Tongue (tissue), 2 donors: ENCODE measurements around the gene KLRC3. TPM values are rescaled to one million over a fixed set of nuclear protein-coding genes. Genes with fewer than 3 reads are reported as not detected.
"Not testable (repeated sequence)": the region's sequence is repeated elsewhere in the genome, so short reads cannot be mapped to it uniquely, and the experiment has no call there.

Experiments
- DNase-seq: peaks from one replicate; pipeline ENCODE4 v3.0.0-alpha.2; 2015
- total RNA-seq: library from RNA; depleted of rRNA; stranded (reverse); fragments of >200 nt; gene quantifications from one replicate; pipeline ENCODE4 v1.2.3, GENCODE V29; 2014

Gene KLRC3
- total RNA-seq, 1 donor from 2014 or later, result 0.41 TPM

GRCh38 chr12:10398168-10398567, 22.2 kb downstream of the KLRC3 start:
- no peak for DNase-seq

DNA sequence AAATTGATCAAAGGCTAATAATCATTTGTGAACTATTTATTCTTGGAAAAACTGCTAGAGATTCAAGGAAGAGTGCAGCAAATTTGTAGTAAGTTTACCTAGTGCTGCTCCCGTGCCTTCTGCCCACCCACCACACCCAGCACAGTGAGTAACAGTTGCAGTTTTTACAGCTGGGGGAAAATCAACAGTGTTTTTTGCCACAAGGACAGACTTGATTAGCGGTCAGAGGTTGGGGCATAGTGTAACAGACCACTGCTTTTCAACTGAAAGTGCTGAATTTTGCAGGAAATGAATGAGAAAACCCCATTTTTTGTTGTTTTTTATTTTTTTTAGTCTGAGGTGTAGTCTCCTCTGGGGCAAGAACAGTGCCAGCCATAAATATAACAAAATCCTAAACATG, 23.1 kb downstream of the KLRC3 start:
- no peak for DNase-seq

DNA sequence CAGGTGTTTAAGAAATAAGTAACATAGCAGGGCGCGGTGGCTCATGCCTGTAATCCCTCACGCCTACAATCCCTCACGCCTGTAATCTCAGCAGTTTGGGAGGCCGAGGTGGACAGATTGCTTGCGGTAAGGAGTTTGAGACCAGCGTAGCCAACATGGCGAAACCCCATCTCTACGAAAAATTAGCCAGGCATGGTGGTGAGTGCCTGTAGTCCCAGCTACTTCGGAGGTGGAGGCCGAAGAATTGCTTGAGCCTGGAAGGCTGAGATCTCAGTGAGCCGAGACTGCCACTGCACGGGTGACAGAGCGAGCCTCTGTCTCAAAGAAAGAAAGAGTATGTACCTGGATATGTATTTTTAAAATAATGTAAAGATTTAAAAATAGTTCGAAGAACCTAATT, 24.2 kb downstream of the KLRC3 start:
- DNase-seq, result not testable (repeated sequence)

GRCh38 chr12:10395390-10395998, 24.9 kb downstream of the KLRC3 start:
- peak; percentile 22 for DNase-seq

- DNase-seq, result not testable (repeated sequence)
Observed at GRCh38 chr12:10394531-10395152, 25.8 kb downstream of the KLRC3 start.

DNA sequence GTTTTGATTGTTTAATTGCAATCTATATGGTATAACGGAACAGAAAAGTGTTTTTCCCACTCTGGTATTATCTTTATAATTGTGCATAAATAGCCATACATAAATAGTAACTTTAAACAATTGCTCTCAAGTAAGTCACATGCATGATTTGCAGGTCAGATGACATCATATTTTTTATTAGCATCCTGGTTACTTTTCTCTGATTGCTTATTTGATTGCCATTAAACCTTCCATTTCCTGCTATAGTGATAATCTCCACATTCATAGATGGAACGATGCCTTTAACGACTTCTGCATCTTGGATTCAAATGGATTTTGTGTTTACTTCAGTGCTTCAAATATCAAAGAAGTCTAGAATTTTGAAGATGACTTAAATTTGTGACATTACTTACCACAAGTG, 27.1 kb downstream of the KLRC3 start:
- no peak for DNase-seq

DNA sequence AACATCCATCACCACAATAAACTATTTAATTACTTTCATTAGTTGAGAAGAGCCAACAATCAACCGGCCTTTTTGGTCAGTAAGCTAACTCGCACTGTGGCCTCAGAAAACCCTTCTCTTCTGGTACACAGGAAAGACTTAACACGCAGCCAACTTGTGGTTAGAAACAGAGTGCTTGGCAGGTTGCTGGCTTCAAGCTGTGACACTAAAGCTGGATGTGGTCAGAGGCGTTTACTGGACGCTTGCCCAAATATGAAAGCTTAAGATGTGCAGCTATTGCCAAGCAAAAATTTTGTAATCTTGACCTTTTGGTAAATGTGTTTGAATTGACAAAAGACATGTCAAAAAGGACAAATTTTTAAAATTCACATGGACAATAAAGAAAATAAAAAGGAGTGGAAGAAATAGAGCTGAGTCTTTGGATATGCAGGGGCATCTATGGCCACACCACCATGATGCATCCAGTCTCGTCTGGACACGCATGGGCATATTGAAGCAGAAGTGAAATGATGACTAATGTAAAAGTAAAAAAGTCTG, 27.9 kb downstream of the KLRC3 start:
- peak; percentile 18 for DNase-seq

DNA sequence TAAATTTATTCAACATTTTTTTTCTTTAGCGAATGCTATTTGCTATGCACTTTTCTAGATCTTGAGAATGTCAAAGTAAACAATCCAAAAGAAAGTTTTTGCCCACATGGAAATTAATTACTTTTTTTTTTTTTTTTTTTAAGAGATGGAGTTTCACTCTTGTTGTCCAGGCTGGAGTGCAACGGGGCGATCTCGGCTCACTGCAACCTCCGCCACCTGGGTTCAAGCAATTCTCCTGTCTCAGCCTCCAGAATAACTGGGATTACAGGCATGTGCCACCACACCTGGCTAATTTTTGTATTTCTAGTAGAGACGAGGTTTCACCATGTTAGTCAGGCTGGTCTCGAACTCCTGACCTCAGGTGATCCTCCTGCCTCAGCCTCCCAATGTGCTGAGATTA, 29.4 kb downstream of the KLRC3 start:
- DNase-seq, result not testable (repeated sequence)

DNA sequence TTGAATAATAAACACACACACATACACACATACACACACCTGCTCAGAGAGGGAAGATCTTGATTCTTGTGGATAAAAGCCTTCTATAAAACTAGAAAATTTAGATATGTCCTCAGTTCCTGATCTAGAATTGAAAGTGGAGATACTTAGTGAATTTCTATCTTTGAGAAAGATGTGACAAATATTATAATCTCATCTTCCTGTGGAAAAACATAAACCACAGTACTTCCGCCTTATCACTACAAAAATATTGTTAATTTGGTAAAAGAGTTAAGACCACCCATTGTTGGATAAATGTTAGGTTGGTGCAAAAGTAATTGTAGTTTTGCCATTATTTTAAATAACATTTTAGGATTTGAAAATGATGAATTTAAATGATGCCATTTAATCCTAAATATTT, 30.5 kb downstream of the KLRC3 start, which contains the start of gene KLRK1:
TSS of gene KLRK1 (minus strand) at position 138 of the 400 bp plus-strand sequence. CDS start 1,231 bp downstream, outside the sequence.
- DNase-seq, result no peak

GRCh38 chr12:10388624-10389413, 31.6 kb downstream of the KLRC3 start:
- DNase-seq, result no peak

DNA sequence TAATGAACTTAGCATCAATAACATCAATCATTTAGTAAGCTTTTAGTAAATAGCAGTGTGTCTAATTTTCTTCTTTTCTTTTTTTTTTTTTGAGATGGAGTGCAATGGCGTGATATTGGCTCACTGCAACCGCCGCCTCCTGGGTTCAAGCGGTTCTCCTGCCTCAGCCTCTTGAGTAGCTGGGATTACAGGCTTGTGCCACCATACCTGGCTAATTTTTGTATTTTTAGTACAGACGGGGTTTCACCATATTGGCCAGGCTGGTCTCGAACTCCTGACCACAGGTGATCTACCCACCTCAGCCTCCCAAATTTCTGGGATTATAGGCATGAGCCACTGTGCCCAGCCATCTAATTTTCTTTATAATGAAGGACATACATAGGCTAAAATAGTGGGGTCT, 32.9 kb downstream of the KLRC3 start:
- not testable (repeated sequence) for DNase-seq

DNA sequence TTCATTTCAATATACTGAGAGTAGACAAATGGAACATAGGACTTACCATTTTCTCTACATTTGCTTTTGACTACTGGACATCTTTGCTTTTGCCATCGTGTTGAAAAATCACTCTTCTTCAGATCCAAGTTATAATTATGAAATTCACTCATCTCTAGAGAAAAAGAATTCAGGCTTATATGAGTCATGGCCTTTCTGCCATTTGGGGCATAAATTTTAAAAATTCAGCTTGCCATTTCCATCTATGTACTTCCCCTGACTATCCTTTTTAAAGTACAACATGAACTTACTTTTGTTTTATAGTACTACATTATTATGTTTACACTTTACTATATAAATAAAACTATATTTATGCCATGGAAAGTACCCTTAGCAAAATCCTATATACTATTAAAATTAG, 33.5 kb downstream of the KLRC3 start:
- DNase-seq, result no peak

- DNase-seq, result no peak
Observed at GRCh38 chr12:10385166-10385613, 35.2 kb downstream of the KLRC3 start.

- DNase-seq, result no peak
Observed at GRCh38 chr12:10384191-10384590, 36.2 kb downstream of the KLRC3 start.

DNA sequence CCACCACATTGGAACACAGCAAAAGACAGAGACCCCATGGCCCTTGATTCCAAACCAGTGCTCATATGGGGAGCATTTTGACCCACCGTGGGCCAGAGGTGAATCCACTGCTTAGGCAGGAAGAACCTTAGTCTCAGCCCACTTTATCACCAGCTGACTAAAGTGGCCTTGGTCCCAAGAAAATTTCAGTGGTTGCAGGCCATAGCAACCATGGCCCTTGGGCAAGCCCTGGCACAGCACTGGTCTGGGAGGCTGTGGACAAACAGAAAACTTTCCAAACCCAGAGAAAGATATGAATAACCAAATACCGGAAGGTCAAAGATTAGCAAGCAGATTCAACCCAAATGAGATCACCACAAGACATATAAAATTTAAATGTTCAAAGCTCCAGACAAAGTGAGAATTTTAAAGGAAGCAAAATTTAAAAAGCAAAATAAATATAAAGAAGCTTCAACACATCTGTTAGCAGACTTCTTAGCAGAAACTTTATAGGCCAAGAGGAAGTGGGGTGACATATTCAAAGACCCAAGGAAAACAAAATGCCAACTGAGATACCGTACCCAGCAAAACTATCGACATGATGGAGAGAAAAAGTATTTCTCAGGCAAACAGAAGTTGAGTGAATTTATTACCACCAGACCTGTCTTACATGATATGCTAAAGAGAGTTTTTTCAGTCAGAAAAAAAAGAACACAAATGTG, 38.3 kb downstream of the KLRC3 start:
- DNase-seq, result no peak

DNA sequence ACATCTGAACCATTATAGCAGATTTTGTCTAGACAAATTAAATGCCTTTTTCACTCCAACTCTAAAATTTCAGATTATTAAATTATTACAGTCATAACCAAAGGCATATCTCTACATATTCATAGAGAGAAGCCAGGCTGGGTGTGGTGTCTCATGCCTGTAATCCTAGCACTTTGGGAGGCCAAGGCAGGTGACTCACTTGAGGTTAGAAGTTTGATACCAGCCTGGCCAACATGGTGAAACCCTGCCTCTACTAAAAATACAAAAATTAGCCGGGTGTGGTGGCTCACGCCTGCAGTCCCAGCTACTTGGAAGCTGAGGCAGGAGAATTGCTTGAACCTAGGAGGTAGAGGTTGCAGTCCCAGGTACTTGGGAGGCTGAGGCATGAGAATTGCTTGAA, 41.7 kb downstream of the KLRC3 start:
- DNase-seq, result not testable (repeated sequence)

GRCh38 chr12:10374624-10375018, 45.8 kb downstream of the KLRC3 start:
- DNase-seq, result no peak

GRCh38 chr12:10372559-10372958, 47.8 kb downstream of the KLRC3 start:
- DNase-seq, result no peak

DNA sequence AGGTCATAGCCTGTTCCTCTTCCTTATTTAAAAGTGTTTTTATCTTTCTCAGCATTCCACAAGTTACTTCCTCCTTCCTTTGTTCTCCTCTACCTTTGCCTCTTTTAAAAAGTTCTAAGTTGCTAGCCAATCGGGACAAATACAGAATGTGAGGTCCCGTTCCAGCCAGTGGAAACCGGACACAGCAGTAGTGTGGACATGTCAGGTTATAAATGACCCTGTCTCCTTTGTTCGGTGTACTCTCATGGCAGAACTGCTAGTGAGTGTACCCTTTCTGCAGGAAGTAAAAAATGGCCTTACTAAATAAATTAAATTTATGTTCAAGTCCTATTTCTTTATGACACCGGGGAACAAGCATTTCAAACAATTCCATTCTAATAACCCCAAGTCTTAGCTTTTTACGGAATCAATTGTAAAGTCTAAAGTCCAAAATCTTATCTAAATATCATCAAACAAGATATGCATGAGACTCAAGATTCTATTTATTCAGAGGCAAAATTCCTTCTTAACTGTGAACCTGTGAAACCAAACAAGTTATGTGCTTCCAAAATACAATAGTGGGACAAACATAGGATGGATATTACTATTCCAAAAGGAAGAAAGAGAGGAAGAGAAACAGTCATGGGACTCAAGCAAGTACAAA, 48.4 kb downstream of the KLRC3 start:
- not testable (repeated sequence) for DNase-seq

DNA sequence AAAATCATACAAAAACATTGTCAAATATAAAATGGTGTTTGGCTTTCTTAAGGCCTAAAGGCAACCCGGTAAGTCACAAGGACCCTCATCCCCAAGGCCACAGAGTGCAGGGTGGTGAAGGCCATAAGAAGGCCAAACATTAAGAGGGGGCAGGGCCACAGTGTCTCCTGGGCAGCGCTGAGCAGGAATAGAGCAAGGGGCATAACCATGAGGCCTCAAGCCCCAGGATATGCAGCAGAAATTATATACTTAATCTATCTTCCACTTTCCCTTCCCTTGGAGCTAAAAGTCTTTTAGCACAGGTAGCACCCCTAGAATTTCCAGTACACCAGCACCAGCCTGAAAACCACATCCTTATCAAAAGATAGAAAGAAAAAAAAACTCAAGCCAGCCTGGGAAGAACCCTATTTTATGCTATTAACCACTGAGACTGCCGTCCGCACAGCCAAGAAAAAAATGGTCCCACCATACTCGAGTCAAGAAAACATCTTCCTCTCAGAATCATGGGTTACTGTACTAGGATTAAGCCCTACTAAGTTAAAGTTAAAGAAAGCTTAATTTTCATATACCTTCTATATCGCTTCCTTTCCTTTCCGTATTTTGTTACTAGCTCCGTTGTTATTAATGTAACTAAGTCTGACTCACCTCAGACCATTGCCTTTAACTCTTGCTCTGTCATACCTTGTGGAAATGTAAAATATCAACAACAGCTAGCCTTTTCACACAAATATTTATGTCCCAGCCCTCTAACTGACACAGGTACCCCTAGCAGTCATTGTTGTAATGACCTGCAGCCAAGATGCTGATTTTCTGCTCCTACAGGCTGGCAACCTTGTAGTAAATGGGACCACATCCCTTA, 50.6 kb downstream of the KLRC3 start:
- no peak for DNase-seq
